ENCODE measurements around the gene DPP6.

The DPP6 gene

GRCh38 chr7:154863766-154864522, 811.7 kb downstream of the DPP6 start:
- Histone ChIP-seq H3K36me3 (ENCODE audit: control insufficient read depth in 1 of 2, insufficient read depth in 2 of 2, low read length in 2 of 2) (no peaks in the 10 kb centered on the region), H3K27me3 (ENCODE audit: control insufficient read depth in 1 of 2, insufficient read depth in 2 of 2, low read length in 2 of 2) (peaks cover 10 to 17% of the 10 kb centered on the region in 2 donors), H3K4me1 (ENCODE audit: control insufficient read depth in 1 of 2, insufficient read depth in 2 of 2, low read length in 2 of 2) (no peaks in the 10 kb centered on the region), H3K9me3 (ENCODE audit: control insufficient read depth in 1 of 2, low read length in 2 of 2) (no peaks in the 10 kb centered on the region), H3K4me3 (ENCODE audit: low read depth in 1 of 2, low read length in 2 of 2) (no peak overlapping the region), H3K9ac (ENCODE audit: low read depth in 1 of 2, low read length in 2 of 2) (no peak overlapping the region), H3K27ac (ENCODE audit: low read depth, low read length) (no peak overlapping the region)

- Histone ChIP-seq H3K4me3 (ENCODE audit: low read depth in 1 of 2, low read length in 2 of 2) (no peak overlapping the region), H3K4me1 (ENCODE audit: control insufficient read depth in 1 of 2, insufficient read depth in 2 of 2, low read length in 2 of 2) (no peaks in the 10 kb centered on the region)
These were observed 812.3 kb downstream of the DPP6 start for GRCh38 chr7:154864523-154864891.

GRCh38 chr7:154865984-154866685, 813.9 kb downstream of the DPP6 start:
- Histone ChIP-seq H3K27ac (ENCODE audit: low read depth, low read length) (no peak overlapping the region), H3K27me3 (ENCODE audit: control insufficient read depth in 1 of 2, insufficient read depth in 2 of 2, low read length in 2 of 2) (peaks cover 14 to 22% of the 10 kb centered on the region in 2 donors), H3K36me3 (ENCODE audit: control insufficient read depth in 1 of 2, insufficient read depth in 2 of 2, low read length in 2 of 2) (no peaks in the 10 kb centered on the region), H3K4me3 (ENCODE audit: low read depth in 1 of 2, low read length in 2 of 2) (no peak overlapping the region), H3K4me1 (ENCODE audit: control insufficient read depth in 1 of 2, insufficient read depth in 2 of 2, low read length in 2 of 2) (no peaks in the 10 kb centered on the region), H3K9me3 (ENCODE audit: control insufficient read depth in 1 of 2, low read length in 2 of 2) (no peaks in the 10 kb centered on the region), H3K9ac (ENCODE audit: low read depth in 1 of 2, low read length in 2 of 2) (no peak overlapping the region)

More at GRCh38 chr7:154864523-154864891, 812.3 kb downstream of the DPP6 start:
- H3K36me3 ChIP-seq (ENCODE audit: control insufficient read depth in 1 of 2, insufficient read depth in 2 of 2, low read length in 2 of 2) = no peaks in the 10 kb centered on the region
- H3K9ac ChIP-seq (ENCODE audit: low read depth in 1 of 2, low read length in 2 of 2) = no peak overlapping the region
- peaks cover 14 to 22% of the 10 kb centered on the region in 2 donors for H3K27me3 ChIP-seq (ENCODE audit: control insufficient read depth in 1 of 2, insufficient read depth in 2 of 2, low read length in 2 of 2)
- no peak overlapping the region for H3K27ac ChIP-seq (ENCODE audit: low read depth, low read length)
- H3K9me3 ChIP-seq (ENCODE audit: control insufficient read depth in 1 of 2, low read length in 2 of 2) = no peaks in the 10 kb centered on the region

GRCh38 chr7:154867068-154867467, 814.9 kb downstream of the DPP6 start:
- Histone ChIP-seq H3K9ac (ENCODE audit: low read depth in 1 of 2, low read length in 2 of 2) (no peak overlapping the region), H3K27ac (ENCODE audit: low read depth, low read length) (no peak overlapping the region), H3K36me3 (ENCODE audit: control insufficient read depth in 1 of 2, insufficient read depth in 2 of 2, low read length in 2 of 2) (no peaks in the 10 kb centered on the region), H3K9me3 (ENCODE audit: control insufficient read depth in 1 of 2, low read length in 2 of 2) (no peaks in the 10 kb centered on the region), H3K27me3 (ENCODE audit: control insufficient read depth in 1 of 2, insufficient read depth in 2 of 2, low read length in 2 of 2) (peaks cover 14 to 25% of the 10 kb centered on the region in 2 donors), H3K4me1 (ENCODE audit: control insufficient read depth in 1 of 2, insufficient read depth in 2 of 2, low read length in 2 of 2) (no peaks in the 10 kb centered on the region), H3K4me3 (ENCODE audit: low read depth in 1 of 2, low read length in 2 of 2) (no peak overlapping the region)

GRCh38 chr7:154868921-154869320, 816.7 kb downstream of the DPP6 start:
- H3K9ac ChIP-seq (ENCODE audit: low read depth in 1 of 2, low read length in 2 of 2) = no peak overlapping the region
- H3K4me3 ChIP-seq (ENCODE audit: low read depth in 1 of 2, low read length in 2 of 2) = no peak overlapping the region
- no peaks in the 10 kb centered on the region for H3K4me1 ChIP-seq (ENCODE audit: control insufficient read depth in 1 of 2, insufficient read depth in 2 of 2, low read length in 2 of 2)
- H3K27me3 ChIP-seq (ENCODE audit: control insufficient read depth in 1 of 2, insufficient read depth in 2 of 2, low read length in 2 of 2) = peaks cover 14 to 30% of the 10 kb centered on the region in 2 donors
- H3K27ac ChIP-seq (ENCODE audit: low read depth, low read length) = no peak overlapping the region
- no peaks in the 10 kb centered on the region for H3K9me3 ChIP-seq (ENCODE audit: control insufficient read depth in 1 of 2, low read length in 2 of 2)
- H3K36me3 ChIP-seq (ENCODE audit: control insufficient read depth in 1 of 2, insufficient read depth in 2 of 2, low read length in 2 of 2) = no peaks in the 10 kb centered on the region

GRCh38 chr7:154869436-154869835, 817.2 kb downstream of the DPP6 start:
- no peak overlapping the region for H3K4me3 ChIP-seq (ENCODE audit: low read depth in 1 of 2, low read length in 2 of 2)
- H3K27me3 ChIP-seq (ENCODE audit: control insufficient read depth in 1 of 2, insufficient read depth in 2 of 2, low read length in 2 of 2) = peaks cover 14 to 30% of the 10 kb centered on the region in 2 donors
- no peaks in the 10 kb centered on the region for H3K4me1 ChIP-seq (ENCODE audit: control insufficient read depth in 1 of 2, insufficient read depth in 2 of 2, low read length in 2 of 2)
- H3K36me3 ChIP-seq (ENCODE audit: control insufficient read depth in 1 of 2, insufficient read depth in 2 of 2, low read length in 2 of 2) = no peaks in the 10 kb centered on the region
- no peak overlapping the region for H3K27ac ChIP-seq (ENCODE audit: low read depth, low read length)
- H3K9ac ChIP-seq (ENCODE audit: low read depth in 1 of 2, low read length in 2 of 2) = no peak overlapping the region
- no peaks in the 10 kb centered on the region for H3K9me3 ChIP-seq (ENCODE audit: control insufficient read depth in 1 of 2, low read length in 2 of 2)

GRCh38 chr7:154871507-154871906, 819.3 kb downstream of the DPP6 start:
- H3K27ac ChIP-seq (ENCODE audit: low read depth, low read length) = no peak overlapping the region
- no peaks in the 10 kb centered on the region for H3K36me3 ChIP-seq (ENCODE audit: control insufficient read depth in 1 of 2, insufficient read depth in 2 of 2, low read length in 2 of 2)
- no peaks in the 10 kb centered on the region for H3K4me1 ChIP-seq (ENCODE audit: control insufficient read depth in 1 of 2, insufficient read depth in 2 of 2, low read length in 2 of 2)
- H3K9ac ChIP-seq (ENCODE audit: low read depth in 1 of 2, low read length in 2 of 2) = no peak overlapping the region
- peaks cover 14 to 25% of the 10 kb centered on the region in 2 donors for H3K27me3 ChIP-seq (ENCODE audit: control insufficient read depth in 1 of 2, insufficient read depth in 2 of 2, low read length in 2 of 2)
- H3K4me3 ChIP-seq (ENCODE audit: low read depth in 1 of 2, low read length in 2 of 2) = no peak overlapping the region
- no peaks in the 10 kb centered on the region for H3K9me3 ChIP-seq (ENCODE audit: control insufficient read depth in 1 of 2, low read length in 2 of 2)

GRCh38 chr7:154871928-154872750, 819.9 kb downstream of the DPP6 start:
- no peaks in the 10 kb centered on the region for H3K36me3 ChIP-seq (ENCODE audit: control insufficient read depth in 1 of 2, insufficient read depth in 2 of 2, low read length in 2 of 2)
- H3K4me3 ChIP-seq (ENCODE audit: low read depth in 1 of 2, low read length in 2 of 2) = no peak overlapping the region
- H3K4me1 ChIP-seq (ENCODE audit: control insufficient read depth in 1 of 2, insufficient read depth in 2 of 2, low read length in 2 of 2) = no peaks in the 10 kb centered on the region
- H3K27ac ChIP-seq (ENCODE audit: low read depth, low read length) = no peak overlapping the region
- H3K9ac ChIP-seq (ENCODE audit: low read depth in 1 of 2, low read length in 2 of 2) = no peak overlapping the region
- H3K27me3 ChIP-seq (ENCODE audit: control insufficient read depth in 1 of 2, insufficient read depth in 2 of 2, low read length in 2 of 2) = peaks cover 14 to 23% of the 10 kb centered on the region in 2 donors
- H3K9me3 ChIP-seq (ENCODE audit: control insufficient read depth in 1 of 2, low read length in 2 of 2) = no peaks in the 10 kb centered on the region

GRCh38 chr7:154872811-154873499, 820.8 kb downstream of the DPP6 start:
- no peak overlapping the region for H3K4me3 ChIP-seq (ENCODE audit: low read depth in 1 of 2, low read length in 2 of 2)
- H3K27ac ChIP-seq (ENCODE audit: low read depth, low read length) = no peak overlapping the region
- no peak overlapping the region for H3K9ac ChIP-seq (ENCODE audit: low read depth in 1 of 2, low read length in 2 of 2)
- no peaks in the 10 kb centered on the region for H3K4me1 ChIP-seq (ENCODE audit: control insufficient read depth in 1 of 2, insufficient read depth in 2 of 2, low read length in 2 of 2)
- H3K27me3 ChIP-seq (ENCODE audit: control insufficient read depth in 1 of 2, insufficient read depth in 2 of 2, low read length in 2 of 2) = peaks cover 12 to 22% of the 10 kb centered on the region in 2 donors
- no peaks in the 10 kb centered on the region for H3K36me3 ChIP-seq (ENCODE audit: control insufficient read depth in 1 of 2, insufficient read depth in 2 of 2, low read length in 2 of 2)
- H3K9me3 ChIP-seq (ENCODE audit: control insufficient read depth in 1 of 2, low read length in 2 of 2) = no peaks in the 10 kb centered on the region
